ENCODE measurements around the gene MPZL2. TPM values are rescaled to one million over a fixed set of nuclear protein-coding genes. Genes with fewer than 3 reads are reported as not detected.

Gene MPZL2
- total and polyA plus RNA-seq, 10 of the 15 experiments (the other 5 are each of a cell fraction or from before 2014, with no cell fraction given) = 0.81 to 4.8 (median 3.1) TPM

DNA sequence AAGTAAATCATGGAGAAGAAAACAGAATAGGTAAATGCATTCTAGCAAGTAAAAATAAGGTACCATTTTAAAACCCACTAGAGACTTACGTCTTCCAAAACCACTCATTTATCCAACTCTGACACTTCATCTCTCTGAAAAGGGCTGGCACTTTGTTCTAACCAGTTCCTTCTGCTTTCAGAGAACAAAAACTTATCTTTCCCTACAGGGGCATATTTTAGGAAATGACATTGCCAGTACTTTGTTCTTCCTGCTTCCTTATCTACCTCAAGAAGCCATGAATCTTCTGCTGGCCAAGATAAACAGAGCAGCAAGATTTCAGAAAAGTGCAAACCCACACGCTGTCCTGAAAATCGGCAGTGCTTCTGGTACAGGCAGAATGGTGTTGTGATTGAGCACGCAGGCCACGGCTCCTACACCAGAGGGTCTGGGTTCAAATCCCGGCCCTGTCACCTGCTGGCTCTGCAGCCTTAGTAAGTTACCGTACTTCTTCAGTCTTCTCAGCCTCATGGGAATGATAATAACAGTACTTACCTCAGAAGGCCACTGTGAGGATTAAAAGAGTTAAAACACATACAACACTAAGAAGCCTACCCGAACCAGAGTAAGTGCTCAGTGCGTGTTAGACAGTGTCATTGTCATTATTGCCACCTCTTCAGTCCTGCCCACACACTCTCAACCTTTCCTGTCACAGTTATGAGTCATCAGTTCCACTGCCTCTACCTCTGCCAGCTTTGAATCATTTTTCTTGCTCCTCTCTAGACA lies 22.9 kb downstream of the MPZL2 start (continued):
- TF ChIP-seq ZNF592 (IDR thresholded peaks at IDR 0.05) = no peak
- TF ChIP-seq ZNF384 (IDR thresholded peaks at IDR 0.05; ENCODE audit: borderline replicate concordance, low read depth, low read length) = no peak
- TF ChIP-seq, protein P1, sequence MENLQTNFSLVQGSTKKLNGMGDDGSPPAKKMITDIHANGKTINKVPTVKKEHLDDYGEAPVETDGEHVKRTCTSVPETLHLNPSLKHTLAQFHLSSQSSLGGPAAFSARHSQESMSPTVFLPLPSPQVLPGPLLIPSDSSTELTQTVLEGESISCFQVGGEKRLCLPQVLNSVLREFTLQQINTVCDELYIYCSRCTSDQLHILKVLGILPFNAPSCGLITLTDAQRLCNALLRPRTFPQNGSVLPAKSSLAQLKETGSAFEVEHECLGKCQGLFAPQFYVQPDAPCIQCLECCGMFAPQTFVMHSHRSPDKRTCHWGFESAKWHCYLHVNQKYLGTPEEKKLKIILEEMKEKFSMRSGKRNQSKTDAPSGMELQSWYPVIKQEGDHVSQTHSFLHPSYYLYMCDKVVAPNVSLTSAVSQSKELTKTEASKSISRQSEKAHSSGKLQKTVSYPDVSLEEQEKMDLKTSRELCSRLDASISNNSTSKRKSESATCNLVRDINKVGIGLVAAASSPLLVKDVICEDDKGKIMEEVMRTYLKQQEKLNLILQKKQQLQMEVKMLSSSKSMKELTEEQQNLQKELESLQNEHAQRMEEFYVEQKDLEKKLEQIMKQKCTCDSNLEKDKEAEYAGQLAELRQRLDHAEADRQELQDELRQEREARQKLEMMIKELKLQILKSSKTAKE (IDR thresholded peaks at IDR 0.05; ENCODE audit: low read depth, poor library complexity, severe bottlenecking) = peak; percentile 70
- TF ChIP-seq TCF7 (IDR thresholded peaks at IDR 0.05; ENCODE audit: borderline replicate concordance) = no peak
- TF ChIP-seq RAD21 (IDR thresholded peaks at IDR 0.05; ENCODE audit: insufficient read depth, low read depth, low read length) = no peak
- no peak for TF ChIP-seq YY1 (IDR thresholded peaks at IDR 0.05; ENCODE audit: low read depth, low read length)
- TF ChIP-seq SIN3A (IDR thresholded peaks at IDR 0.05; ENCODE audit: low read depth, low read length) = no peak
- no peak for TF ChIP-seq BRCA1 (IDR thresholded peaks at IDR 0.05; ENCODE audit: low read depth, low read length)
- TF ChIP-seq RCOR1 (conservative IDR thresholded peaks at IDR 0.05; ENCODE audit: low read depth, low read length) = no peak
- peak; percentile 80 for TF ChIP-seq IRF4 (IDR thresholded peaks at IDR 0.05; ENCODE audit: low read depth, low read length)
- peak; percentile 10 for TF ChIP-seq SP1 (IDR thresholded peaks at IDR 0.05; ENCODE audit: low read depth, low read length)
- no peak for TF ChIP-seq CUX1 (IDR thresholded peaks at IDR 0.05; ENCODE audit: insufficient replicate concordance, low read depth, low read length)
- TF ChIP-seq, protein P2, sequence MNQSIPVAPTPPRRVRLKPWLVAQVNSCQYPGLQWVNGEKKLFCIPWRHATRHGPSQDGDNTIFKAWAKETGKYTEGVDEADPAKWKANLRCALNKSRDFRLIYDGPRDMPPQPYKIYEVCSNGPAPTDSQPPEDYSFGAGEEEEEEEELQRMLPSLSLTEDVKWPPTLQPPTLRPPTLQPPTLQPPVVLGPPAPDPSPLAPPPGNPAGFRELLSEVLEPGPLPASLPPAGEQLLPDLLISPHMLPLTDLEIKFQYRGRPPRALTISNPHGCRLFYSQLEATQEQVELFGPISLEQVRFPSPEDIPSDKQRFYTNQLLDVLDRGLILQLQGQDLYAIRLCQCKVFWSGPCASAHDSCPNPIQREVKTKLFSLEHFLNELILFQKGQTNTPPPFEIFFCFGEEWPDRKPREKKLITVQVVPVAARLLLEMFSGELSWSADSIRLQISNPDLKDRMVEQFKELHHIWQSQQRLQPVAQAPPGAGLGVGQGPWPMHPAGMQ (IDR thresholded peaks at IDR 0.05; ENCODE audit: borderline replicate concordance) = no peak
- TF ChIP-seq RBBP5 (conservative IDR thresholded peaks at IDR 0.05) = no peak
- no peak for TF ChIP-seq MYC (IDR thresholded peaks at IDR 0.05; ENCODE audit: insufficient read depth, insufficient read length, insufficient replicate concordance, low read length, severe bottlenecking)
- TF ChIP-seq ATF3 (IDR thresholded peaks at IDR 0.05; ENCODE audit: borderline replicate concordance, extremely low read depth, low read depth, low read length) = no peak

Data from GM12878 (cell line).